MM.1S (cell line): ENCODE measurements around the gene ZFYVE26.

ENCODE experiments used
- DNase-seq: peaks from one replicate; pipeline ENCODE4 v3.0.0-alpha.2; 2015
- H2AFZ ChIP-seq: fragments of 300-600 bp; sonication (generic); 2 replicates; pipeline ENCODE4 v1.6.0; 2016; ENCODE audit warnings: antibody characterized with exemption, low read length
- H3F3A ChIP-seq: fragments of 300-600 bp; sonication (generic); 2 replicates; pipeline ENCODE4 v1.6.1; 2016; ENCODE audit warnings: mild to moderate bottlenecking, antibody characterized with exemption, low read length, moderate library complexity, mixed read lengths; ENCODE audit not compliant: insufficient read depth
- H3K27ac ChIP-seq: fragments of 300-600 bp; sonication (generic); 2 replicates; pipeline ENCODE4 v1.5.1; 2016; ENCODE audit warnings: mild to moderate bottlenecking, low read length
- H3K27me3 ChIP-seq: fragments of 300-600 bp; sonication (generic); replicated peaks from 2 replicates; pipeline ENCODE4 v1.6.0; 2016; ENCODE audit warnings: low read length; ENCODE audit not compliant: insufficient read depth
- H3K36me3 ChIP-seq: fragments of 300-600 bp; sonication (generic); replicated peaks from 2 replicates; pipeline ENCODE4 v1.6.1; 2016; ENCODE audit warnings: mild to moderate bottlenecking, low read length, mixed read lengths; ENCODE audit not compliant: insufficient read depth
- H3K4me1 ChIP-seq: fragments of 300-600 bp; sonication (generic); 2 replicates; pipeline ENCODE4 v1.6.1; 2016; ENCODE audit warnings: low read length, mixed read lengths
- H3K4me2 ChIP-seq: fragments of 300-600 bp; sonication (generic); 2 replicates; pipeline ENCODE4 v1.6.0; 2016; ENCODE audit warnings: low read depth, low read length
- H3K4me3 ChIP-seq: fragments of 300-600 bp; sonication (generic); 2 replicates; pipeline ENCODE4 v1.5.1; 2016; ENCODE audit warnings: low read length, mixed read lengths
- H3K79me2 ChIP-seq: fragments of 300-600 bp; sonication (generic); 2 replicates; pipeline ENCODE4 v1.6.1; 2016; ENCODE audit warnings: mixed run types, low read length, mixed read lengths
- H3K9ac ChIP-seq: fragments of 300-600 bp; sonication (generic); 2 replicates; pipeline ENCODE4 v1.6.1; 2016; ENCODE audit warnings: low read length, mixed read lengths
- H3K9me2 ChIP-seq: fragments of 300-600 bp; sonication (generic); replicated peaks from 2 replicates; pipeline ENCODE4 v1.6.1; 2016; ENCODE audit warnings: mild to moderate bottlenecking, low read length, mixed read lengths; ENCODE audit not compliant: insufficient read depth
- H3K9me3 ChIP-seq: fragments of 300-600 bp; sonication (generic); replicated peaks from 2 replicates; pipeline ENCODE4 v1.6.1; 2016; ENCODE audit warnings: mild to moderate bottlenecking, low read length, mixed read lengths; ENCODE audit not compliant: insufficient read depth
- H4K20me1 ChIP-seq: fragments of 300-600 bp; sonication (generic); 2 replicates; pipeline ENCODE4 v1.6.1; 2016; ENCODE audit warnings: mild to moderate bottlenecking, low read length, moderate library complexity, mixed read lengths; ENCODE audit not compliant: insufficient read depth
- CTCF ChIP-seq: fragments of 300-600 bp; sonication (generic); IDR thresholded peaks from 2 replicates; pipeline ENCODE4 v1.5.1; 2016; ENCODE audit warnings: antibody characterized with exemption, low read length, mixed read lengths
- EZH2 ChIP-seq: fragments of 300-600 bp; sonication (generic); optimal IDR thresholded peaks from 2 replicates; pipeline ENCODE3; 2017; ENCODE audit warnings: low read depth, mild to moderate bottlenecking, antibody characterized with exemption, low read length, mixed read lengths
- EZH2phosphoT487 ChIP-seq: fragments of 300-600 bp; sonication (generic); IDR thresholded peaks from 2 replicates; pipeline ENCODE4 v1.6.1; 2018; ENCODE audit warnings: antibody characterized with exemption, low read length

Gene ZFYVE26

GRCh38 chr14:67765192-67765834, 51.1 kb downstream of the ZFYVE26 start:
- H3K36me3 ChIP-seq: no peaks in the 10 kb centered on the region

GRCh38 chr14:67764496-67764895, 51.9 kb downstream of the ZFYVE26 start:
- no peaks in the 10 kb centered on the region for H3K9me3 ChIP-seq
- no peaks in the 10 kb centered on the region for H3K36me3 ChIP-seq
- H3F3A ChIP-seq: no peaks in the 10 kb centered on the region
- TF ChIP-seq EZH2phosphoT487 (no peak), CTCF (no peak), EZH2 (no peak)
- H3K27ac ChIP-seq: no peak overlapping the region
- DNase-seq: no peak
- no peak overlapping the region for H3K4me3 ChIP-seq
- no peaks in the 10 kb centered on the region for H3K9me2 ChIP-seq
- no peaks in the 10 kb centered on the region for H3K79me2 ChIP-seq
- H3K27me3 ChIP-seq: no peaks in the 10 kb centered on the region
- H3K4me1 ChIP-seq: no peaks in the 10 kb centered on the region
- no peak overlapping the region for H3K9ac ChIP-seq
- H2AFZ ChIP-seq: no peak overlapping the region
- no peaks in the 10 kb centered on the region for H4K20me1 ChIP-seq
- no peak overlapping the region for H3K4me2 ChIP-seq

More at GRCh38 chr14:67765192-67765834, 51.1 kb downstream of the ZFYVE26 start:
- DNase-seq: no peak
- Histone ChIP-seq H3F3A (no peaks in the 10 kb centered on the region), H3K4me2 (no peak overlapping the region), H3K4me1 (no peaks in the 10 kb centered on the region), H3K27ac (no peak overlapping the region), H3K4me3 (no peak overlapping the region), H2AFZ (no peak overlapping the region), H4K20me1 (no peaks in the 10 kb centered on the region), H3K9me3 (no peaks in the 10 kb centered on the region), H3K9ac (no peak overlapping the region), H3K79me2 (no peaks in the 10 kb centered on the region), H3K27me3 (no peaks in the 10 kb centered on the region), H3K9me2 (no peaks in the 10 kb centered on the region)
- TF ChIP-seq EZH2phosphoT487: no peak
- TF ChIP-seq EZH2: no peak
- TF ChIP-seq CTCF: no peak

- H3K4me2 ChIP-seq: no peak overlapping the region
- H3K9me3 ChIP-seq: no peaks in the 10 kb centered on the region
- no peaks in the 10 kb centered on the region for H3K36me3 ChIP-seq
- no peak overlapping the region for H3K27ac ChIP-seq
- no peaks in the 10 kb centered on the region for H3K27me3 ChIP-seq
- H3K4me1 ChIP-seq: no peaks in the 10 kb centered on the region
- no peaks in the 10 kb centered on the region for H4K20me1 ChIP-seq
- no peak overlapping the region for H3K4me3 ChIP-seq
- H3F3A ChIP-seq: no peaks in the 10 kb centered on the region
- TF ChIP-seq EZH2phosphoT487 (no peak), EZH2 (no peak), CTCF (no peak)
- DNase-seq: no peak
- no peaks in the 10 kb centered on the region for H3K79me2 ChIP-seq
- H3K9ac ChIP-seq: no peak overlapping the region
- no peaks in the 10 kb centered on the region for H3K9me2 ChIP-seq
- H2AFZ ChIP-seq: no peak overlapping the region
Observed at GRCh38 chr14:67763158-67763822, 53.1 kb downstream of the ZFYVE26 start.
